Measurements from ENCODE around the gene UTP14C.

UTP14C gene, protein sequence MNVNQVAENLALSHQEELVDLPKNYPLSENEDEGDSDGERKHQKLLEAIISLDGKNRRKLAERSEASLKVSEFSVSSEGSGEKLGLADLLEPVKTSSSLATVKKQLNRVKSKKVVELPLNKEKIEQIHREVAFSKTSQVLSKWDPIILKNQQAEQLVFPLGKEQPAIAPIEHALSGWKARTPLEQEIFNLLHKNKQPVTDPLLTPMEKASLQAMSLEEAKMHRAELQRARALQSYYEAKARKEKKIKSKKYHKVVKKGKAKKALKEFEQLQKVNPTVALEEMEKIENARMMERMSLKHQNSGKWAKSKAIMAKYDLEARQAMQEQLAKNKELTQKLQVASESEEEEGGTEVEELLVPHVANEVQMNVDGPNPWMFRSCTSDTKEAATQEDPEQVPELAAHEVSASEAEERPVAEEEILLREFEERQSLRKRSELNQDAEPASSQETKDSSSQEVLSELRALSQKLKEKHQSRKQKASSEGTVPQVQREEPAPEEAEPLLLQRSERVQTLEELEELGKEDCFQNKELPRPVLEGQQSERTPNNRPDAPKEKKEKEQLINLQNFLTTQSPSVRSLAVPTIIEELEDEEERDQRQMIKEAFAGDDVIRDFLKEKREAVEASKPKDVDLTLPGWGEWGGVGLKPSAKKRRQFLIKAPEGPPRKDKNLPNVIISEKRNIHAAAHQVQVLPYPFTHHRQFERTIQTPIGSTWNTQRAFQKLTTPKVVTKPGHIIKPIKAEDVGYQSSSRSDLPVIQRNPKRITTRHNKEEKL

DNA sequence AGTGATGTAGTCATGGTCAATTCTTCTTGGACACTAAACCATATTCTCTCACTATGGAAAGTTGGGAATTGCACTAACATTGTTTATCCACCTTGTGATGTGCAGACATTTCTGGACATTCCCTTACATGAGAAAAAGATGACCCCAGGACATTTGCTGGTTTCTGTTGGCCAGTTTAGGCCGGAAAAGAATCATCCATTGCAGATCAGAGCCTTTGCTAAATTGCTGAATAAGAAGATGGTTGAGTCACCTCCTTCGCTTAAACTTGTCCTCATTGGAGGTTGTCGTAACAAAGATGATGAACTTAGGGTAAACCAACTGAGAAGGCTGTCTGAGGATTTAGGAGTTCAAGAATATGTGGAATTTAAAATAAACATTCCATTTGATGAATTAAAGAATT, at the start of gene UTP14C:
Gene UTP14C (plus strand): TSS at position 211 of the 400 bp plus-strand sequence. CDS start 4,114 bp downstream, outside the sequence.
- no peak within 1 kb of the TSS for H3K27ac ChIP-seq
- TF ChIP-seq ZFX (IDR thresholded peaks at IDR 0.05; ENCODE audit: borderline replicate concordance) (no peak), CTCF (IDR thresholded peaks at IDR 0.05) (no peak)

DNA sequence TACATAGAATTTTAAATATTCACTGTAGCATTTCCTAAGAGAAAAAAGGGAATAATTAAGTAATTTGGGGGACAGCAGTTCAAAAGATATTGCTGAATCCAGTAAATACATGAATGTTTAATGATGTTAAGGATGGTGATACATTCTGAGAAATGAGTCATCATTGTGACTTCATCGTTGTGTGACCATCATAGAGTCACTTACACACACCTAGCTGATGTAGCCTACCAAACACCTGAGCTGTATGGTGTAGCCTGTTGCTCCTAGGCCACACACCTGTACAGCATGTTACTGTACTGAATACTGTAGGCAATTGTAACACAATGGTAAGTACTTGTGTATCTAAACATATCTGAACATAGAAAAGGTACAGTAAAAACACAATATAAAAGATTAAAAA, 48.1 kb upstream of the UTP14C start:
- no peak overlapping the region for H3K27ac ChIP-seq
- TF ChIP-seq ZFX (IDR thresholded peaks at IDR 0.05; ENCODE audit: borderline replicate concordance), result no peak
- no peak for TF ChIP-seq CTCF (IDR thresholded peaks at IDR 0.05)

DNA sequence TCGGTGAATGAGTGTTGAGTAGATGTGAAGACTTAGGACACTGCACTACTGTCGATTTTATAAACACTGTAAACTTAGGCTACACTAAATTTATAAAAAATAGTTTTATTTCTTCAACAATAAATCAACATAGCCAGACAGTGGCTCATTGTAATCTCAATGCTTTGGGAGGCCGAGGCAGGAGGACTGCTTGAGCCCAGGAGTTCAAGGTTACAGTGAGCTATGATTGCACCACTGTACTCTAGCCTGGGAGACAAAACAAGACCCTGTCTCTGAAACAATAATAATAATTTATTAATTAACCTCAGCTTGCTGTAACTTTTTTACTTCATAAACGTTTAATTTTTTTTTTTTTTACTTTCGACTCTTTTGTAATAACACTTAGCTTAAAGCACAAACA, 47.6 kb upstream of the UTP14C start:
- TF ChIP-seq ZFX (IDR thresholded peaks at IDR 0.05; ENCODE audit: borderline replicate concordance), result no peak
- TF ChIP-seq CTCF (IDR thresholded peaks at IDR 0.05), result no peak
- H3K27ac ChIP-seq, result no peak overlapping the region

- TF ChIP-seq ZFX (IDR thresholded peaks at IDR 0.05; ENCODE audit: borderline replicate concordance) (no peak), CTCF (IDR thresholded peaks at IDR 0.05) (no peak)
- no peak overlapping the region for H3K27ac ChIP-seq
Observed at GRCh38 chr13:51977625-51978024, 46.9 kb upstream of the UTP14C start.

DNA sequence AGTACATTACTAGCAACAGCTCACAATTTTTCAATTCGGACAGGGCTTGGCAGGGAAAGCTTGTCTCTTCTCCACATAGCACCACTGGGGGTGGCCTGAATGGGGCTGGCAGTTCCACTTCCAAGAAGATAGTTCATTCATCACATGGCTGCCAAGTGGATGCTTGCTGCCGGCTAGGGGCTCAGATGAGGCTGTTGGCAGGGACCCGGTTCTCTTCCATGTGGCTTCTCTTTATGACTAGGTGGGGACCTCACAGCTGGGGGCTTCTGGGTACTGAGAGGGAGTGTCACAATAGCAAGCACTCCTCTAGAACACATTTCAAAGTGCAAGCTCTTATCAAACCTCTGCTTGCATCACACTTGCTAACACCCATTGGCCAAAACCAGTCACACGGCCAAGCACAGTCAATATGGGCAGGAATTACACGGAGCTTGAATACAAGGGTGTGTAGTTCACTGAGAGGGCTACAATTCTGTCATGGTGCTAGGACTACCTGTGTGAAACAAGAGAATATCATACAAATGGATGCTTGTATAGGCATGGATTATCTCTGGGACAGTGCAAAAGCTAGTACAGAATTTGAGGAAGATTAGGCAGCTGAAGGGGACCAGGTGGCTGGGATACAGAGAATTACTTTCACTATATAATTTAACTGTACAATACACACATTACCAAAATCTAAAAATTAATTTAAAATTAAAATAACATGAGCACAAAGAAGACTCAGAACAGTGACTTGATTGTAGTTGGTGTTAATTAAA, 45.5 kb upstream of the UTP14C start:
- H3K27ac ChIP-seq, result no peak overlapping the region
- TF ChIP-seq CTCF (IDR thresholded peaks at IDR 0.05) (no peak), ZFX (IDR thresholded peaks at IDR 0.05; ENCODE audit: borderline replicate concordance) (no peak)

- TF ChIP-seq CTCF (IDR thresholded peaks at IDR 0.05), result no peak
- no peak for TF ChIP-seq ZFX (IDR thresholded peaks at IDR 0.05; ENCODE audit: borderline replicate concordance)
- no peak overlapping the region for H3K27ac ChIP-seq
Observed at GRCh38 chr13:51980908-51981307, 43.6 kb upstream of the UTP14C start.

Measured in 22Rv1 (cell line).